HepG2 (cell line): ENCODE measurements around the gene TAGLN2. TPM values are rescaled to one million over a fixed set of nuclear protein-coding genes. Genes with fewer than 3 reads are reported as not detected.

Experiments
- ATAC-seq: fragments of 200-7000 bp; cut with Tn5 transposase; 3 replicates; pipeline ENCODE4 v1.9.1; 2020; ENCODE audit warnings: mild to moderate bottlenecking, moderate library complexity
- BruUV-seq: library from RNA; stranded (reverse); fragments of 400-500 nt; replicated peaks from 2 replicates; lab custom pipeline; 2021; lab: Mats Ljungman, UMichigan
- CTCF ChIA-PET: fragments of 300-600 bp; formaldehyde crosslinking; extraction: SDS; loops from one replicate; lab custom pipeline; 2021; ENCODE audit warnings: low total read pairs, inconsistent platforms, low intra/inter-chr PET ratio; lab: Yijun Ruan, JAX
- POLR2A ChIA-PET: fragments of 350-600 bp; sonication (Branson Sonifier 250); formaldehyde crosslinking; loops from one replicate; lab custom pipeline; 2020; ENCODE audit warnings: antibody characterized with exemption, inconsistent platforms; lab: Yijun Ruan, JAX
- DNase-seq: peaks from one replicate; pipeline ENCODE4 v3.0.0-alpha.2; 2015; ENCODE audit warnings: low spot score
- FAIRE-seq: peaks from 3 replicates; lab custom pipeline; 2011; peaks lifted over from hg19 to GRCh38; lab: Jason Lieb, UNC
- H2AFZ ChIP-seq: one replicate; pipeline ENCODE4 v1.6.1; 2011; ENCODE audit warnings: low read length, inconsistent platforms
- H3K27ac ChIP-seq: fragments of 300-600 bp; 3 replicates; pipeline ENCODE4 v1.8.0; 2011; ENCODE audit warnings: mixed run types, mild to moderate bottlenecking, mixed read lengths, low read length, inconsistent platforms; ENCODE audit not compliant: insufficient read depth; ENCODE audit errors: extremely low read length
- H3K27me3 ChIP-seq, 2 experiments: fragments of 200-600 bp in 1 of 2; 2 replicates in 1 of 2; 3 replicates in 1 of 2; pipeline versions ENCODE4 v1.6.0 to v1.8.0; 2011; ENCODE audit warnings: low read length in 2 of 2, mild to moderate bottlenecking in 2 of 2, moderate library complexity in 2 of 2, inconsistent platforms in 1 of 2; ENCODE audit not compliant: insufficient read depth in 2 of 2, control insufficient read depth in 1 of 2
- H3K36me3 ChIP-seq, 2 experiments: fragments of 200-600 bp in 1 of 2; replicated peaks in 1 of 2; 2 replicates in 1 of 2; 3 replicates in 1 of 2; pipeline versions ENCODE4 v1.5.1 to v1.8.0; 2011; ENCODE audit warnings: low read length in 2 of 2, inconsistent platforms in 1 of 2; ENCODE audit not compliant: insufficient read depth in 2 of 2, control insufficient read depth in 1 of 2
- H3K4me1 ChIP-seq: 2 replicates; pipeline ENCODE4 v1.5.1; 2012; ENCODE audit warnings: low read length, inconsistent platforms; ENCODE audit not compliant: insufficient read depth
- H3K4me2 ChIP-seq: 2 replicates; pipeline ENCODE4 v1.6.0; 2011; ENCODE audit warnings: low read depth, low read length, inconsistent platforms
- H3K4me3 ChIP-seq, 3 experiments: fragments of 200-600 bp in 1 of 3; sonication (generic), shearing (Covaris generic) in 1 of 3; replicated peaks in 1 of 3; 2 replicates each; pipeline ENCODE4 v1.5.1; 2011 to 2016; ENCODE audit warnings: low read length in 3 of 3, inconsistent platforms in 2 of 3, low read depth in 2 of 3, mild to moderate bottlenecking in 2 of 3, control low read depth in 1 of 3, mixed read lengths in 1 of 3; ENCODE audit not compliant: insufficient read depth in 1 of 3
- H3K79me2 ChIP-seq: one replicate; pipeline ENCODE4 v1.6.1; 2011; ENCODE audit warnings: low read length, inconsistent platforms; ENCODE audit not compliant: insufficient read depth
- H3K9ac ChIP-seq: 2 replicates; pipeline ENCODE4 v1.6.0; 2011; ENCODE audit warnings: mild to moderate bottlenecking, low read depth, low read length, inconsistent platforms; ENCODE audit not compliant: insufficient read depth
- H3K9me3 ChIP-seq: 2 replicates; pipeline ENCODE4 v1.5.1; 2012; ENCODE audit warnings: mild to moderate bottlenecking, low read length
- H4K20me1 ChIP-seq: 2 replicates; pipeline ENCODE4 v1.6.0; 2011; ENCODE audit warnings: inconsistent platforms, mild to moderate bottlenecking, low read length, moderate library complexity; ENCODE audit not compliant: insufficient read depth
- DPF2 ChIP-seq: sonication (generic); formaldehyde crosslinking; IDR thresholded peaks from 2 replicates; pipeline ENCODE4 v1.4.0; 2020; ENCODE audit warnings: mild to moderate bottlenecking, low read depth, missing genetic modification reagents, borderline replicate concordance
- EEA1 ChIP-seq: sonication (generic); formaldehyde crosslinking; IDR thresholded peaks from 2 replicates; pipeline ENCODE4 v1.5.1; 2020; ENCODE audit warnings: mild to moderate bottlenecking, missing genetic modification reagents, borderline replicate concordance
- ESRRA ChIP-seq: sonication (generic); formaldehyde crosslinking; IDR thresholded peaks from 2 replicates; pipeline ENCODE4 v1.5.1; 2020; ENCODE audit warnings: mild to moderate bottlenecking, low read depth, missing genetic modification reagents
- FUBP1 ChIP-seq: sonication (generic); formaldehyde crosslinking; IDR thresholded peaks from 2 replicates; pipeline ENCODE4 v1.5.1; 2020; ENCODE audit warnings: missing genetic modification reagents, mild to moderate bottlenecking, borderline replicate concordance
- JUND ChIP-seq: sonication (generic); formaldehyde crosslinking; IDR thresholded peaks from 2 replicates; pipeline ENCODE4 v1.8.0; 2022; ENCODE audit warnings: mild to moderate bottlenecking, missing genetic modification reagents
- KDM2A ChIP-seq: sonication (generic); formaldehyde crosslinking; IDR thresholded peaks from 2 replicates; pipeline ENCODE4 v1.4.0; 2020; ENCODE audit warnings: low read depth, missing genetic modification reagents, borderline replicate concordance
- MIXL1 ChIP-seq: IDR thresholded peaks from 2 replicates; pipeline ENCODE4 v1.6.1; 2016
- MXD1 ChIP-seq: sonication (generic); formaldehyde crosslinking; IDR thresholded peaks from 2 replicates; pipeline ENCODE4 v1.4.0; 2020; ENCODE audit warnings: mild to moderate bottlenecking, missing genetic modification reagents
- MXI1 ChIP-seq: IDR thresholded peaks from 3 replicates; pipeline ENCODE4 v1.6.1; 2012; ENCODE audit warnings: low read depth, low read length, inconsistent platforms, borderline replicate concordance
- SETDB1 ChIP-seq: sonication (generic); formaldehyde crosslinking; IDR thresholded peaks from 2 replicates; pipeline ENCODE4 v1.5.1; 2020; ENCODE audit warnings: missing genetic modification reagents, mild to moderate bottlenecking, borderline replicate concordance
- SNRNP70 ChIP-seq: fragments of 200-400 bp; formaldehyde crosslinking; IDR thresholded peaks from 2 replicates; pipeline ENCODE4 v1.6.1; 2017; ENCODE audit warnings: mild to moderate bottlenecking, low read depth, low read length, moderate library complexity
- SRY ChIP-seq: sonication (generic); formaldehyde crosslinking; IDR thresholded peaks from 2 replicates; pipeline ENCODE4 v1.8.0; 2022; ENCODE audit warnings: mild to moderate bottlenecking, missing genetic modification reagents
- TARDBP ChIP-seq: sonication (generic); formaldehyde crosslinking; IDR thresholded peaks from 2 replicates; pipeline ENCODE4 v1.8.0; 2022; ENCODE audit warnings: mild to moderate bottlenecking, missing genetic modification reagents
- ZNF18 ChIP-seq: sonication (generic); formaldehyde crosslinking; IDR thresholded peaks from 2 replicates; pipeline ENCODE4 v1.8.0; 2022; ENCODE audit warnings: mild to moderate bottlenecking, missing genetic modification reagents; ENCODE audit not compliant: insufficient replicate concordance
- ZNF570 ChIP-seq: sonication (generic); formaldehyde crosslinking; IDR thresholded peaks from 2 replicates; pipeline ENCODE4 v1.4.0; 2020; ENCODE audit warnings: mild to moderate bottlenecking, missing genetic modification reagents, borderline replicate concordance
- ZNF574 ChIP-seq: sonication (generic); formaldehyde crosslinking; IDR thresholded peaks from 2 replicates; pipeline ENCODE4 v1.4.0; 2020; ENCODE audit warnings: missing genetic modification reagents
- ZNF709 ChIP-seq: sonication (generic); formaldehyde crosslinking; IDR thresholded peaks from 2 replicates; pipeline ENCODE4 v1.5.0; 2020; ENCODE audit warnings: mild to moderate bottlenecking, missing genetic modification reagents
- ZNF776 ChIP-seq: sonication (generic); formaldehyde crosslinking; IDR thresholded peaks from 2 replicates; pipeline ENCODE4 v1.4.0; 2020; ENCODE audit warnings: mild to moderate bottlenecking, missing genetic modification reagents
- ZNF780A ChIP-seq: sonication (generic); formaldehyde crosslinking; IDR thresholded peaks from 2 replicates; pipeline ENCODE4 v1.8.0; 2022; ENCODE audit warnings: mild to moderate bottlenecking, missing genetic modification reagents, moderate library complexity
- WGBS: methylation state at CpG from one replicate; pipeline ENCODE4 v1.1.6; 2017; ENCODE audit warnings: low lambda C conversion rate; 5-methylcytosine and 5-hydroxymethylcytosine counted together
- in situ Hi-C: cut with HindIII; loops from 2 replicates; pipeline ENCODE4 v1.10.0; 2017; ENCODE audit warnings: low pct_unique_long_range_greater_than_20kb; ENCODE audit not compliant: extremely low pct_ligation_motif_present
- intact Hi-C: fragments of 100-400 bp; cut with micrococcal nuclease; formaldehyde crosslinking; loops from one replicate; pipeline ENCODE4 v1.10.0; 2022; ENCODE audit not compliant: unreplicated experiment
- polyA plus RNA-seq, 8 experiments: library from polyadenylated mRNA; depleted of rRNA in 3 of 8; stranded (reverse) in 7 of 8; unstranded in 1 of 8; fragments of >200 nt; fragmentation: Illumina TruSeq in 4 of 8; extraction: Trizol in 4 of 8; gene quantifications; 2 replicates each; pipeline versions ENCODE4 v1.2.1 to v1.2.3, GENCODE V29; 2011 to 2016; ENCODE audit warnings: low read depth in 4 of 8, missing spikeins in 1 of 8, mixed read lengths in 1 of 8; ENCODE audit not compliant: insufficient read depth in 1 of 8
- total RNA-seq, 5 experiments: library from RNA; depleted of rRNA; stranded (reverse); fragments of >200 nt; fragmentation: Illumina TruSeq; extraction: Trizol; gene quantifications; 2 replicates each; pipeline ENCODE4 v1.2.3, GENCODE V29; 2016; ENCODE audit warnings: low read depth in 1 of 5

TAGLN2 gene
- total and polyA plus RNA-seq, 2 of the 13 experiments (the other 11 are each of a cell fraction or from before 2014, with no cell fraction given): 6.7 to 17.2 TPM

- no peak for DNase-seq
- BruUV-seq: no TSS peak
- POLR2A ChIA-PET: no interaction called here
- WGBS: under 1% methylated on average over 3 of the region's 3 CpGs
- no peak overlapping the region for H2AFZ ChIP-seq
- peaks cover 0 to 16% of the 10 kb centered on the region in 2 experiments; a peak in 1 of 5 replicates for H3K27me3 ChIP-seq
- ATAC-seq: no peak
- FAIRE-seq: no peak
- intact Hi-C loops (no loop called here), in situ Hi-C loops (no loop called here)
- CTCF ChIA-PET: no interaction called here
- no peak overlapping the region for H3K4me3 ChIP-seq
- no peak overlapping the region for H3K27ac ChIP-seq
- no peaks in the 10 kb centered on the region for H3K9me3 ChIP-seq
- no peaks in the 10 kb centered on the region for H4K20me1 ChIP-seq
- no peak overlapping the region for H3K9ac ChIP-seq
- H3K79me2 ChIP-seq: no peaks in the 10 kb centered on the region
- no peak overlapping the region for H3K4me2 ChIP-seq
- no peaks in the 10 kb centered on the region for H3K4me1 ChIP-seq
- no peaks in the 10 kb centered on the region for H3K36me3 ChIP-seq
- TF ChIP-seq ZNF780A (no peak), ESRRA (CRISPR knock-in tag) (no peak), MIXL1 (CRISPR knock-in tag) (no peak), ZNF18 (no peak), SRY (CRISPR knock-in tag) (no peak), DPF2 (no peak), SNRNP70 (no peak), MXI1 (no peak), MXD1 (no peak), EEA1 (CRISPR knock-in tag) (no peak), SETDB1 (CRISPR knock-in tag) (no peak), TARDBP (no peak), ZNF574 (CRISPR knock-in tag) (no peak), KDM2A (no peak), FUBP1 (no peak), ZNF570 (CRISPR knock-in tag) (no peak), ZNF776 (no peak), JUND (CRISPR knock-in tag) (no peak), ZNF709 (CRISPR knock-in tag) (no peak)
These were observed 30.1 kb upstream of the TAGLN2 start for GRCh38 chr1:159955456-159955855.
